HepG2 (cell line): ENCODE data around the gene DNAJB2. TPM values are rescaled to one million over a fixed set of nuclear protein-coding genes. Genes with fewer than 3 reads are reported as not detected.
A peak's percentile ranks its signal among the peaks of the same experiment; 100 is the strongest.

Experiments used
- ARID4A ChIP-seq: sonication (generic); formaldehyde crosslinking; IDR thresholded peaks from 2 replicates; pipeline ENCODE4 v1.5.0; 2020; ENCODE audit warnings: mild to moderate bottlenecking, missing genetic modification reagents, borderline replicate concordance
- CBFB ChIP-seq: sonication (generic); formaldehyde crosslinking; IDR thresholded peaks from 2 replicates; pipeline ENCODE4 v1.4.0; 2020; ENCODE audit warnings: missing genetic modification reagents
- EEA1 ChIP-seq: sonication (generic); formaldehyde crosslinking; IDR thresholded peaks from 2 replicates; pipeline ENCODE4 v1.5.1; 2020; ENCODE audit warnings: mild to moderate bottlenecking, missing genetic modification reagents, borderline replicate concordance
- KLF11 ChIP-seq: IDR thresholded peaks from 2 replicates; pipeline ENCODE4 v1.6.1; 2016; ENCODE audit warnings: missing compliant biosample characterization
- MAFK ChIP-seq, 2 experiments: IDR thresholded peaks in 1 of 2; conservative IDR thresholded peaks in 1 of 2; 2 replicates each; pipeline ENCODE4 v1.6.1; 2011; ENCODE audit warnings: improper control_type of control experiment in 2 of 2, low read length in 2 of 2
- MTA3 ChIP-seq: sonication (generic); formaldehyde crosslinking; IDR thresholded peaks from 2 replicates; pipeline ENCODE4 v1.4.0; 2020; ENCODE audit warnings: missing genetic modification reagents
- NR2F6 ChIP-seq, 2 experiments: IDR thresholded peaks; 2 replicates each; pipeline ENCODE4 v1.6.1; 2016; ENCODE audit warnings: antibody characterized with exemption in 1 of 2, mild to moderate bottlenecking in 1 of 2
- RAD51 ChIP-seq: fragments of 450-650 bp; IDR thresholded peaks from 2 replicates; pipeline ENCODE4 v1.6.1; 2016; ENCODE audit warnings: borderline replicate concordance
- SCMH1 ChIP-seq: sonication (generic); formaldehyde crosslinking; IDR thresholded peaks from 2 replicates; pipeline ENCODE4 v1.9.0; 2021; ENCODE audit warnings: missing genetic modification reagents, mild to moderate bottlenecking, borderline replicate concordance
- SOX5 ChIP-seq: IDR thresholded peaks from 2 replicates; pipeline ENCODE4 v1.6.1; 2016; ENCODE audit warnings: borderline replicate concordance
- ZNF382 ChIP-seq: sonication (generic); formaldehyde crosslinking; IDR thresholded peaks from 2 replicates; pipeline ENCODE4 v1.5.0; 2020; ENCODE audit warnings: missing genetic modification reagents, mild to moderate bottlenecking, borderline replicate concordance
- ZNF451 ChIP-seq: sonication (generic); formaldehyde crosslinking; IDR thresholded peaks from 2 replicates; pipeline ENCODE4 v1.5.0; 2020; ENCODE audit warnings: mild to moderate bottlenecking, missing genetic modification reagents
- ZNF574 ChIP-seq: sonication (generic); formaldehyde crosslinking; IDR thresholded peaks from 2 replicates; pipeline ENCODE4 v1.4.0; 2020; ENCODE audit warnings: missing genetic modification reagents
- polyA plus RNA-seq, 8 experiments: library from polyadenylated mRNA; depleted of rRNA in 3 of 8; stranded (reverse) in 7 of 8; unstranded in 1 of 8; fragments of >200 nt; fragmentation: Illumina TruSeq in 4 of 8; extraction: Trizol in 4 of 8; gene quantifications; 2 replicates each; pipeline versions ENCODE4 v1.2.1 to v1.2.3, GENCODE V29; 2011 to 2016; ENCODE audit warnings: low read depth in 4 of 8, missing spikeins in 1 of 8, mixed read lengths in 1 of 8; ENCODE audit not compliant: insufficient read depth in 1 of 8
- total RNA-seq, 5 experiments: library from RNA; depleted of rRNA; stranded (reverse); fragments of >200 nt; fragmentation: Illumina TruSeq; extraction: Trizol; gene quantifications; 2 replicates each; pipeline ENCODE4 v1.2.3, GENCODE V29; 2016; ENCODE audit warnings: low read depth in 1 of 5
- TF ChIP-seq, protein P1 (sequence below): sonication (generic); formaldehyde crosslinking; IDR thresholded peaks from 2 replicates; pipeline ENCODE4 v1.4.0; 2020; ENCODE audit warnings: missing genetic modification reagents

The DNAJB2 gene
- total and polyA plus RNA-seq, 2 of the 13 experiments (the other 11 are each of a cell fraction or from before 2014, with no cell fraction given) = 21.3 to 31.1 TPM

- TF ChIP-seq, protein P1, sequence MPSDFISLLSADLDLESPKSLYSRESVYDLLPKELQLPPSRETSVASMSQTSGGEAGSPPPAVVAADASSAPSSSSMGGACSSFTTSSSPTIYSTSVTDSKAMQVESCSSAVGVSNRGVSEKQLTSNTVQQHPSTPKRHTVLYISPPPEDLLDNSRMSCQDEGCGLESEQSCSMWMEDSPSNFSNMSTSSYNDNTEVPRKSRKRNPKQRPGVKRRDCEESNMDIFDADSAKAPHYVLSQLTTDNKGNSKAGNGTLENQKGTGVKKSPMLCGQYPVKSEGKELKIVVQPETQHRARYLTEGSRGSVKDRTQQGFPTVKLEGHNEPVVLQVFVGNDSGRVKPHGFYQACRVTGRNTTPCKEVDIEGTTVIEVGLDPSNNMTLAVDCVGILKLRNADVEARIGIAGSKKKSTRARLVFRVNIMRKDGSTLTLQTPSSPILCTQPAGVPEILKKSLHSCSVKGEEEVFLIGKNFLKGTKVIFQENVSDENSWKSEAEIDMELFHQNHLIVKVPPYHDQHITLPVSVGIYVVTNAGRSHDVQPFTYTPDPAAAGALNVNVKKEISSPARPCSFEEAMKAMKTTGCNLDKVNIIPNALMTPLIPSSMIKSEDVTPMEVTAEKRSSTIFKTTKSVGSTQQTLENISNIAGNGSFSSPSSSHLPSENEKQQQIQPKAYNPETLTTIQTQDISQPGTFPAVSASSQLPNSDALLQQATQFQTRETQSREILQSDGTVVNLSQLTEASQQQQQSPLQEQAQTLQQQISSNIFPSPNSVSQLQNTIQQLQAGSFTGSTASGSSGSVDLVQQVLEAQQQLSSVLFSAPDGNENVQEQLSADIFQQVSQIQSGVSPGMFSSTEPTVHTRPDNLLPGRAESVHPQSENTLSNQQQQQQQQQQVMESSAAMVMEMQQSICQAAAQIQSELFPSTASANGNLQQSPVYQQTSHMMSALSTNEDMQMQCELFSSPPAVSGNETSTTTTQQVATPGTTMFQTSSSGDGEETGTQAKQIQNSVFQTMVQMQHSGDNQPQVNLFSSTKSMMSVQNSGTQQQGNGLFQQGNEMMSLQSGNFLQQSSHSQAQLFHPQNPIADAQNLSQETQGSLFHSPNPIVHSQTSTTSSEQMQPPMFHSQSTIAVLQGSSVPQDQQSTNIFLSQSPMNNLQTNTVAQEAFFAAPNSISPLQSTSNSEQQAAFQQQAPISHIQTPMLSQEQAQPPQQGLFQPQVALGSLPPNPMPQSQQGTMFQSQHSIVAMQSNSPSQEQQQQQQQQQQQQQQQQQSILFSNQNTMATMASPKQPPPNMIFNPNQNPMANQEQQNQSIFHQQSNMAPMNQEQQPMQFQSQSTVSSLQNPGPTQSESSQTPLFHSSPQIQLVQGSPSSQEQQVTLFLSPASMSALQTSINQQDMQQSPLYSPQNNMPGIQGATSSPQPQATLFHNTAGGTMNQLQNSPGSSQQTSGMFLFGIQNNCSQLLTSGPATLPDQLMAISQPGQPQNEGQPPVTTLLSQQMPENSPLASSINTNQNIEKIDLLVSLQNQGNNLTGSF (CRISPR knock-in tag) = peak; percentile 99
- TF ChIP-seq ARID4A (CRISPR knock-in tag) = peak; percentile 65; the same call in 1 of the 2 replicates
- no peak for TF ChIP-seq ZNF382
- no peak for TF ChIP-seq MAFK (conservative IDR thresholded peaks at IDR 0.05 in 1 of 2, IDR thresholded peaks at IDR 0.05 in 1 of 2; ENCODE audit: low read length in 2 of 2)
- peak; percentile 99 for TF ChIP-seq KLF11 (CRISPR knock-in tag)
- no peak for TF ChIP-seq MTA3 (CRISPR knock-in tag)
- no peak for TF ChIP-seq RAD51
- peak; percentile 95; the same call in 1 of the 2 replicates for TF ChIP-seq EEA1
- no peak for TF ChIP-seq NR2F6 (IDR thresholded peaks at IDR 0.05)
- TF ChIP-seq NR2F6 (CRISPR knock-in tag; IDR thresholded peaks at IDR 0.05) = peak; percentile 67
- no peak for TF ChIP-seq SCMH1 (CRISPR knock-in tag)
- TF ChIP-seq ZNF574 (CRISPR knock-in tag) = peak; percentile 88
- peak; percentile 57; the same call in 1 of the 2 replicates for TF ChIP-seq CBFB (CRISPR knock-in tag)
- peak; percentile 63; the same call in 1 of the 2 replicates for TF ChIP-seq SOX5 (CRISPR knock-in tag)
- peak; percentile 68; the same call in 1 of the 2 replicates for TF ChIP-seq ZNF451 (CRISPR knock-in tag)
Observed at GRCh38 chr2:219308142-219309101, 29.3 kb downstream of the DNAJB2 start (continued).
